HS-27A (cell line): ENCODE measurements around the gene ZFP3.
"Not testable (repeated sequence)": the region's sequence is repeated elsewhere in the genome, so short reads cannot be mapped to it uniquely, and the experiment has no call there.

Source experiments
- DNase-seq: peaks from one replicate; pipeline ENCODE4 v3.0.0-alpha.2; 2012; ENCODE audit warnings: low read depth, missing footprints

The ZFP3 gene

GRCh38 chr17:5077781-5078105, 524 bp upstream of the ZFP3 start:
- no peak for DNase-seq

GRCh38 chr17:5080591-5080990, 2.3 kb downstream of the ZFP3 start:
- no peak for DNase-seq

GRCh38 chr17:5092218-5093010, 14.1 kb downstream of the ZFP3 start:
- DNase-seq = no peak

- no peak for DNase-seq
These were observed 18.4 kb downstream of the ZFP3 start for GRCh38 chr17:5096731-5097100.

- no peak for DNase-seq
These were observed 19.0 kb downstream of the ZFP3 start for GRCh38 chr17:5097101-5097834.

- DNase-seq = no peak
These were observed 21.0 kb downstream of the ZFP3 start for GRCh38 chr17:5099271-5099670.

- no peak for DNase-seq
These were observed 22.6 kb downstream of the ZFP3 start for GRCh38 chr17:5100832-5101231.

- DNase-seq = no peak
These were observed 32.5 kb downstream of the ZFP3 start for GRCh38 chr17:5110816-5111215.

- peak; percentile 56 for DNase-seq
These were observed 33.3 kb downstream of the ZFP3 start, which contains the start of gene ZNF232 for GRCh38 chr17:5111402-5112204. Gene ZNF232 (minus strand): TSS chr17:5111878. CDS start chr17:5111822, 56 bp downstream.

GRCh38 chr17:5115673-5116651, 37.7 kb downstream of the ZFP3 start, which contains the start of gene USP6:
Gene USP6 (plus strand): TSS chr17:5116032. CDS start chr17:5130368, 14,336 bp downstream.
- DNase-seq = no peak

- DNase-seq = no peak
These were observed 40.0 kb downstream of the ZFP3 start for GRCh38 chr17:5118219-5118618.

- no peak for DNase-seq
These were observed 41.8 kb downstream of the ZFP3 start for GRCh38 chr17:5120036-5120435.

GRCh38 chr17:5120436-5121185, 42.3 kb downstream of the ZFP3 start:
- not testable (repeated sequence) for DNase-seq

GRCh38 chr17:5121186-5121841, 43.0 kb downstream of the ZFP3 start:
- DNase-seq = no peak

GRCh38 chr17:5122056-5122455, 43.8 kb downstream of the ZFP3 start:
- DNase-seq = not testable (repeated sequence)

GRCh38 chr17:5122586-5123342, 44.5 kb downstream of the ZFP3 start:
- no peak for DNase-seq

- DNase-seq = no peak
These were observed 45.3 kb downstream of the ZFP3 start for GRCh38 chr17:5123343-5124124.

- not testable (repeated sequence) for DNase-seq
These were observed 46.0 kb downstream of the ZFP3 start for GRCh38 chr17:5124125-5124760.
